Osteocyte (in vitro differentiated cells): ENCODE data around the gene HOXB13. TPM values are rescaled to one million over a fixed set of nuclear protein-coding genes. Genes with fewer than 3 reads are reported as not detected.

Experiments used
- DNase-seq: peaks from one replicate; pipeline ENCODE4 v3.0.0; 2021; ENCODE audit warnings: mixed read lengths; ENCODE audit not compliant: unreplicated experiment; ENCODE audit errors: extremely low spot score
- H3K27ac Mint-ChIP-seq: one replicate; pipeline ENCODE4 v1.8.0; 2021; ENCODE audit warnings: mild to moderate bottlenecking, mixed read lengths; ENCODE audit not compliant: unreplicated experiment
- H3K27me3 Mint-ChIP-seq: one replicate; pipeline ENCODE4 v1.8.0; 2021; ENCODE audit warnings: mixed read lengths; ENCODE audit not compliant: unreplicated experiment
- H3K36me3 Mint-ChIP-seq: one replicate; pipeline ENCODE4 v1.8.0; 2021; ENCODE audit warnings: mixed read lengths; ENCODE audit not compliant: unreplicated experiment
- H3K4me1 Mint-ChIP-seq: one replicate; pipeline ENCODE4 v1.8.0; 2021; ENCODE audit warnings: mixed read lengths; ENCODE audit not compliant: unreplicated experiment
- H3K4me3 Mint-ChIP-seq: one replicate; pipeline ENCODE4 v1.8.0; 2021; ENCODE audit warnings: mild to moderate bottlenecking, moderate library complexity, mixed read lengths; ENCODE audit not compliant: unreplicated experiment
- H3K9me3 Mint-ChIP-seq: one replicate; pipeline ENCODE4 v1.8.0; 2021; ENCODE audit warnings: mixed read lengths; ENCODE audit not compliant: unreplicated experiment
- CTCF ChIP-seq: fragments of 200-600 bp; sonication (generic); IDR thresholded peaks from 2 replicates; pipeline ENCODE4 v1.5.0; 2021; ENCODE audit warnings: antibody characterized with exemption, mild to moderate bottlenecking, moderate library complexity
- total RNA-seq: library from RNA; stranded (reverse); gene quantifications from 2 replicates; pipeline ENCODE4 v1.2.1, GENCODE V29; 2021

Gene HOXB13
- total RNA-seq, 1 donor from 2014 or later, result not detected

- DNase-seq, result no peak
- Mint-ChIP-seq H3K27me3 (peaks cover 97% of the 10 kb centered on the region), H3K4me3 (peak overlapping the region; percentile 14), H3K9me3 (no peaks in the 10 kb centered on the region), H3K36me3 (no peaks in the 10 kb centered on the region), H3K4me1 (peaks cover 29% of the 10 kb centered on the region), H3K27ac (no peak overlapping the region)
- no peak for TF ChIP-seq CTCF
These were observed 4.9 kb downstream of the HOXB13 start for GRCh38 chr17:48723423-48724250.

- H3K36me3 Mint-ChIP-seq, result no peaks in the 10 kb centered on the region
- TF ChIP-seq CTCF, result no peak
- H3K27me3 Mint-ChIP-seq, result peaks cover 98% of the 10 kb centered on the region
- no peak within 1 kb of the TSS for H3K27ac Mint-ChIP-seq
- H3K4me3 Mint-ChIP-seq, result peak within 1 kb of the TSS; percentile 14
- H3K9me3 Mint-ChIP-seq, result no peaks in the 10 kb centered on the region
- no peak for DNase-seq
- H3K4me1 Mint-ChIP-seq, result peaks cover 30% of the 10 kb centered on the region
These were observed 5.6 kb downstream of the HOXB13 start, which contains the start of gene PRAC2 for GRCh38 chr17:48722915-48723422. Gene PRAC2 (plus strand): TSS chr17:48723185. CDS start chr17:48724411, 1,226 bp downstream.

- Mint-ChIP-seq H3K9me3 (no peaks in the 10 kb centered on the region), H3K27me3 (peaks cover 98% of the 10 kb centered on the region), H3K4me1 (peaks cover 32% of the 10 kb centered on the region), H3K4me3 (peak within 1 kb of the TSS; percentile 14), H3K36me3 (no peaks in the 10 kb centered on the region), H3K27ac (no peak within 1 kb of the TSS)
- TF ChIP-seq CTCF, result no peak
- no peak for DNase-seq
These were observed 6.2 kb downstream of the HOXB13 start, which contains the start of gene PRAC1 for GRCh38 chr17:48722201-48722907. Gene PRAC1 (minus strand): TSS chr17:48722518. CDS start chr17:48722392, 126 bp downstream.

- H3K9me3 Mint-ChIP-seq, result no peaks in the 10 kb centered on the region
- peaks cover 32% of the 10 kb centered on the region for H3K4me1 Mint-ChIP-seq
- H3K36me3 Mint-ChIP-seq, result no peaks in the 10 kb centered on the region
- no peak overlapping the region for H3K4me3 Mint-ChIP-seq
- peaks cover 97% of the 10 kb centered on the region for H3K27me3 Mint-ChIP-seq
- H3K27ac Mint-ChIP-seq, result no peak overlapping the region
- TF ChIP-seq CTCF, result no peak
- no peak for DNase-seq
These were observed 7.5 kb downstream of the HOXB13 start for GRCh38 chr17:48721009-48721402.
